Globus pallidus (tissue), 1 donor: ENCODE data around the gene KDM4F.

ENCODE experiments used
- DNase-seq: peaks from one replicate; pipeline ENCODE4 v3.0.0-alpha.2; 2015; ENCODE audit warnings: low spot score

The KDM4F gene

DNA sequence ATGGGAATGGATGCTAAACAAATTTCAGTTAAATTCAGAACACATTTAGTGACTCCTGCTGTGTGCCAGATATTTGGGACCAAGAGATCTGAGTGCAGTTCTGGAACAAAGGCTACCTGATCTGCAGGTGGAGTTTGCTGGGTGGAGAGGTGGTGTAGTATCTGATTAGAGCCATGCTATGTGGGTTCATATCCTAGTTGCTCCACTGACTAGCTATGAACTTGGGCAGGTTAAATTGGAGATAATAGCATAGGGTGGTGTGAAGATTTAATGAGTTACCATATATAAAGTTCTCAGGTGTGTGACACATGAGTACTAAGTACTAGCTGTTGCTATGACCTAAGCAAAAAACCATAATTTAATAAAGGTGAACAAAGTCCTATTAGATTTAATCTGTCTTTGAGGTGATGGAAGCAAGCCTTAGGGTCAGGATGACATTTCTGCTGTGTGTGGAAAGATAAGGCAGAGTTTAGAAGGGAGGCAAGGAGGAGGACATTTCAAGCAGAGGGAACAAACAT, 42.5 kb downstream of the KDM4F start:
- DNase-seq, result no peak

DNA sequence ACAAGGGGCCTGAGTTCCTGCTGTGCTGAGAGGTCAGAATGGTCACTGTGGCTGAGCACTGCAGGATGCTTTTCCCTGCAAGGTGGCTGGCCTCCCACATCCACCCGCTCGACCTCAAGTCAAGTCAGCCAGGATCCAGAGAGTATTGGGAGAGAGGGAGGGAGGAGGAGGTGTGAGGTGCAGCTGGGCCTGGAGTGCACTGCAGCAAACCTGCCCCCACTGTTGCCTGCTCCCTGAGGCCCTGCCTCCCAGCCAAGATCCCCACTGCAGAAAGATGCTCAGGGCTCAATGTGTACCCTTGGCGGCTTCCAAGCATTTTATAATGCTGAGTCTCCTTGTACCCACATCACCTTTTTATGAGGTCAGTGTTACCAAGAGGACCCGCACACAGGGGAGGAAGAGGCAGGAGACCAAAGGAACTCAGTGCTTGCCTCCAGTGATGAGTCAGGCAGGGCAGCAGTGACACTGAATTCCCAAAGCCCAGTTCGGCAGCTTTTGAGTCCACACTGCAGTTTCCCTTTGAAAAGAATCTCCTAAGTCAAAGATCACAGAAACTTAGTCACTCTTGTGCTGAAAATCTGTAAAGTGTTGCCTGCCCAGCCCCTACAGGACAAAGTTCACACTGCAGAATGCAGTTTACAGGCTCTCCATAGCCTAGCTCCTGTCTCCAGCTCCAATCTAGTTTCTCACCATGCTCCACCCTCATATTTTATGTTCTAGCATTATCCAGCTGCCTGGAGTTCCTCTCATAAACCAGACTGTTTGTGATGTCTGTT, 43.5 kb downstream of the KDM4F start:
- DNase-seq, result no peak

DNA sequence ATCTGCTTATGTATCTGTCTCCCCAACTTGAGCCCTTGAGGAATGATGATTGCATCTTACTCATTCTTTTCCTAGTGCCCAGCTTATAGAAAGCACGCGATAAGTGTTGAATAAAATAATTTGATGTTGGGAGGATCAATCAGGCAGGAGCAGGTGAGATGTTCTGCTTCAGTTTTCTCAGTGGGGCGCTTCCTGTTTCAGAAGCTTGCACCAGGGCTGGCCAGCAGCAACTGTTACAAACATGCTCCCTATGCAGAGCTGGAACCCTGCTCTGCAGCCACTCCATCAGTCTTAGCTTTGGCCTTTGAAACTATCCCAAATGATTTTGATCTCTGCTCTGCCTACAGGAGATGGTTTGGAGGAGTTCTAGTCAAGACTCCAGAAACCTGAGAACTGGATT, 44.3 kb downstream of the KDM4F start:
- DNase-seq, result no peak

DNA sequence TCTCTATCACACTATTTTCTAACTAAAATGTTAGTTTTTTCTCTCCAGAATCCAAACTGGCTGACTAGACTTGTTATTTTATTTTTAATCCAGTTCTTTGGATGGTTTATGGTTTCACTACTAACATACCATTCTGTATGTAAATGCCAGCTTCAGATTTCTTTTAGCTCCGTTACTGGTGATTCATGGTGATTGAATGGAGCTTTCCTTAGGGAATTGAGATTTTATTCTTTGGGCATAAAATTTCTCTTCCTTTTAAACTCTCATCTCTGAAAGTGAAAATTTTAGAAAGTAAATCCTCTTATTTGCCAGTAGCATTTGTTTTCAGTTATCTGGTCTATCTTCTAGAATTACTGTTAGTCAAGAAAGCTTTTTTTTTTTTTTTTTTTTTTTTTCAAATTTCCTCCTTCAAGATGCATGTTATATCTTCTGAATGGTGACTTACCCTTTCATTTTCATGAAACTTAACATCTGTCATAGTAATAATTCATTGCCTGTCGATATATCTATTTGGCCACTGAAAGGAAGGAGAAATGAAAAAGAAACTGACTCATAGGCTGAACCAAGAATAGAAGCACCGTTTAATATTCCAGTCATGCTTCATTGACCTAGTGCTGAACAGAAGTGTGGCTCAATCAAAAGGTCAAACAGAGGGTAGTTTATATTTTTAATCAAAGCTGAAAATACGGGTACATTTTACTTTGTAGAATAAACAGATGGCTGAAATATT, 46.8 kb downstream of the KDM4F start:
- peak; percentile 68 for DNase-seq

DNA sequence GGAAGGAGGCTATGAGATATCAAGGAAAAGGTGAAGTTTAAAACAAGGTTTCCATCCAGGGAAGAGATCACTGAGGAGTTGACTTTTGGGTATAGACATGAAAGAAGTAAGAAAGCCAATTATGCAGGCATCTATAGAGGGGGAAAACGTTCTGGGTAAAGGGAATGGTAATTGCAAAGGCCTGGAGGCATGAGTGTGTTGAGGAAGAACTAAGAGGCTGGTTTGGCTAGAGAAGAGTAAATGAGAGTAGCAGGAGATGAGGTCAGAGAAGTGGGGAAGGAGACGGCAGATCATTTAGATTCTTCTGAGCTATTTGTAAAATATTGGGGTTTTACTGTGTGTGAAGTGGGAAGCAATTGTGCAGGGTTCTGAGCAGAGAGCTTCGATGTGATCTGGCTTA, 48.0 kb downstream of the KDM4F start:
- DNase-seq, result no peak

DNA sequence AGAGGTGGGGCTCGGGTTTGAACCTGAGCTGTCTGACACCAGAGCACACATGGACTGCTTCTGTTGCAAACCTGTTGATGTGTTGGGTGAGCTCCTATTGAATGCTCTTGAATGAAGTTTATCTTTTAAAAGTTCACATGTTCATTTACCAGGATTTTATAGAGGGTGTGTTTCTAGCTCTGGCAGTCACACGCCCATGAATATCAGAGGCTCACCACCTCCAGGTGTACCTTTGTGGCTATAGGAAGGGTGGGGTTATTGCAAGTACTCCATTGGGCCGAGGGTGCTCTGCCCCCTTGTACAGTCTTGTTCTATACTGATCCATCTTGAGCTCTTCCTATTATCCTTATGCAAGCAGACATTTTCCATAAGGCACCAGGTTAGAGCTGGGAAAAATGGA, 49.6 kb downstream of the KDM4F start:
- no peak for DNase-seq

DNA sequence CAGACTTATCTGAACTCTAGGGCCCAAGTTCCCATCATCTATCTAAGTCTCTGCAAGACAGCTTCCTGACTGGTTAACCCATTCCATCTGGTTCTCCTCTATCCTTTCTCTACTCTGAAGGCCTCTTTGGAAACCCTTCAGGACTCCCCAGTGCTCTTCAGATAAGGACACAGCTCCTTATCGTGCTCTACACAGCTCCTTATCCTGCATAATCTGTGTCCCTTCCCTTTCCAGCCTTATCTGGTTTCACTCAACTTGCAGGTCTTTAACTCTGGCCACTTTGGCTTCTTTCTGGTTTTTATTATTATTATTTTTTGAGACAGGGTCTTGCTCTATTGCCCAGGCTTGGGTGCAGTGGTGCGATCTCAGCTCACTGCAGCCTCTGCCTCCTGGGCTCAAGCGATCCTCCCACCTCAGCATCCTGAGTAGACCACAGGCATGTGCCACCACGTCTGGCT, 51.0 kb downstream of the KDM4F start:
- DNase-seq, result no peak
